H1 (cell line): ENCODE measurements around the gene NIPAL1. TPM values are rescaled to one million over a fixed set of nuclear protein-coding genes. Genes with fewer than 3 reads are reported as not detected.
A peak's percentile ranks its signal among the peaks of the same experiment; 100 is the strongest.

ENCODE experiments used
- CHD7 ChIP-seq: fragments of 300-600 bp; sonication (generic); IDR thresholded peaks from 2 replicates; pipeline ENCODE4 v1.7.1; 2012; ENCODE audit warnings: low read length, moderate library complexity, mild to moderate bottlenecking, inconsistent platforms; ENCODE audit not compliant: insufficient replicate concordance
- RAD21 ChIP-seq, 2 experiments: IDR thresholded peaks in 1 of 2; conservative IDR thresholded peaks in 1 of 2; 2 replicates each; pipeline ENCODE4 v1.6.1; 2011; ENCODE audit warnings: low read depth in 2 of 2, low read length in 2 of 2, improper control_type of control experiment in 1 of 2, inconsistent platforms in 1 of 2, mild to moderate bottlenecking in 1 of 2, moderate library complexity in 1 of 2
- polyA plus RNA-seq, 7 experiments: library from polyadenylated mRNA; depleted of rRNA in 3 of 7; stranded (reverse) in 5 of 7; unstranded in 2 of 7; fragments of >200 nt in 5 of 7; fragments of 200-250 nt in 2 of 7; gene quantifications; 1 replicate in 5 of 7; 2 replicates in 1 of 7; 4 replicates in 1 of 7; pipeline versions ENCODE4 v1.2.1 to v1.2.3, GENCODE V29; 2011 to 2013; ENCODE audit warnings: missing spikeins in 2 of 7, mixed read lengths in 2 of 7
- total RNA-seq: library from RNA; stranded (reverse); fragmentation: NEBNext Ultra II Directional; extraction: Animal tissue kit (Norgen Biotek cat#: 25700); gene quantifications from 2 replicates; pipeline ENCODE4 v1.2.1, GENCODE V29; 2021

NIPAL1 gene
- total and polyA plus RNA-seq, 2 of the 8 experiments (the other 6 are each of a cell fraction or from before 2014, with no cell fraction given), result 1.4 to 4.9 TPM

DNA sequence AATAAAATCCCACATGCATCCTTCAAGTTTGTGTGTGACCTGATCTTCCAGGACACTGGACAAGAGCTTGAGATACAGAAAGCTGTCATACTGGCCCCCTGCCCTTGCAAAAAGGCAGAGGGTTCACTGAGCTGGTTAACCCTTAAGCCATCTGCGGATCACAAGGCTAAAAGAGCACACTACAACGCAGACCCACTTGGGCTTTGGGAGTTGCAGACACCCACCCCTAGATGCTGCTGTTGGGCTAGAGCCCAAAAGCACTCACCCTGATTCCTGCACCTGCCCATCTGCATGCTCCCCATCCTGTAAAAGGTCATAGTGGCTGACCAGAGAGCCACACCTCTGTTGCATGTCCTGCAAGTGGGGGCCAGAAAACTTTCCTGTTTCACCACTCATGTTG lies 66.4 kb downstream of the NIPAL1 start (continued):
- TF ChIP-seq CHD7, result no peak
- peak; percentile 20 to 33; a peak in 3 of 4 replicates for TF ChIP-seq RAD21 (IDR thresholded peaks at IDR 0.05 in 1 of 2, conservative IDR thresholded peaks at IDR 0.05 in 1 of 2; ENCODE audit: low read depth in 2 of 2, low read length in 2 of 2)
